GM19193 (cell line): ENCODE results near the gene PMEPA1.

ENCODE experiments used
- POLR2A ChIP-seq: IDR thresholded peaks from 4 replicates; pipeline ENCODE4 v1.6.1; 2011; ENCODE audit not compliant: insufficient read depth, insufficient read length; ENCODE audit errors: extremely low read depth

PMEPA1 gene

DNA sequence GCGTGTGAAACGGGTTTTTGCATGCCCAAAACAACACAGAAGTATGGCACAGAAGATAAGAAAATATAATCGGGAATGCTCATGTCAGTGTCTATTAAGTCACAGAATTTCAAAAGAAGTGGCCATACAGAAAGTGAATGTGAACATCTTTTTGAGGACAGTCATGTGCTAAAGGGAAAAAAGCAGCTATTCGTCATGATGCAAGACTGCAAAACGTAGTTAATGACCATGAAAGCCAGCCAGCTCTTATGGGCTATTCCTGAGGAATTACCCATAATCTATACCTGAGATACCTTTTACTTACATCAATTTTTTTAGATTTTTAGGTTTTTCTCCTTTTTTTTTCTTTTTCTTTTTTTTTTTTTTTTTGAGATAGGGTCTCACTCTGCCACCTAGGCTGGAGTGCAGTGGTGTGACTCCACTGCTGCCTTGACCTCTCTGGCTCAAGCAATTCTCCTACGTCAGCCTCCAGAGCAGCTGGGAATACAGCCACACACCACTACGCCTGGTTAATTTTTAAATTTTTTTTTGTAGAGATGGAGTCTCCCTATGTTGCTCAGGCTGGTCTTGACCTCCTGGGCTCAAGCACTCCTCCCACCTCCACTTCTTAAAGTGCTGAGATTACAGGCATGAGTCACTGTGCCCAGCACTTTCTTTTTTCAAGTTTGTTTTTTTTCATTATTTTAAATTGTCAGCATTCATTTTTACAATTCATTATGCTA lies 71.5 kb downstream of the PMEPA1 start:
- TF ChIP-seq POLR2A, result no peak

GRCh38 chr20:57633945-57634491 lies 75.8 kb downstream of the PMEPA1 start:
- no peak for TF ChIP-seq POLR2A

- TF ChIP-seq POLR2A, result no peak
These were observed 77.5 kb downstream of the PMEPA1 start for GRCh38 chr20:57632286-57632685.

DNA sequence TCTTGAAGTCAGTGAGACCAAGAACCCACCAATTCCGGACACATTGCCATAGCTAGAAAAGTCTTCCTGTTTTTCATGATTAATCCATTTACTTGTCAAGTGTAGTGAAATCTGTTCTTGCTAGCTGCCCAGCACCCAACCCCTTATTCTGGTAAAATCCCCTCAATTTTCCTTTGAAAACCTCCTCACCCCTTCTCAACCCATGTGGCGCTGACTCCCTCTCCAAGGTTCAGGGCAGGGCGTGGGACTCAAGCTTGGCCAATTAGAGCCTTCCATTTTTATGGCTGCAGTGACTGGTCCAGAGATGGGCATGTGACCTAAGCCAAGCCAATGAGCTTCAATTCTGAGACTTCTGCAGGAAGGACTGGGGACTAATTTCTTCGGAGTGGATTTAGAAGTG lies 79.8 kb downstream of the PMEPA1 start:
- no peak for TF ChIP-seq POLR2A

GRCh38 chr20:57628047-57628961 lies 81.5 kb downstream of the PMEPA1 start:
- no peak for TF ChIP-seq POLR2A

DNA sequence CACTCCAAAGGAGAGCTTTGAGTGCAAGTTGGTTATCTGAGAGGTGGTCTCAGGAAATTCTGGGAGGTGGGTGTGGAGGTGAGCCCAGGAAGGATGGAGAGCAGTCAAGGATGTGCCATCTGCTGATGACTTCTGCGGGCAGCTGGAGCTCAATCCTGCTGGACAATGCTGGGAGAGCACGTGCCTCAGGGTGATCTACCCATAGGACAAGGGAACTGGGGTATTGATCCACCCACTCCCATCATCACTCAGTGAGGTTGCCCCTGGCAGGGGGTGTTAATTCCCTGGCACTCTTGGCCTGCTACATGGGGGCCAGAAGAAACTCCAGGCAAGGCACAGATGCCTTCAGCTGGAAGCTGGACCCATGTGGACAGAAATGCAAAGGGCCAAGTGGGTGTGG lies 82.5 kb downstream of the PMEPA1 start:
- no peak for TF ChIP-seq POLR2A

DNA sequence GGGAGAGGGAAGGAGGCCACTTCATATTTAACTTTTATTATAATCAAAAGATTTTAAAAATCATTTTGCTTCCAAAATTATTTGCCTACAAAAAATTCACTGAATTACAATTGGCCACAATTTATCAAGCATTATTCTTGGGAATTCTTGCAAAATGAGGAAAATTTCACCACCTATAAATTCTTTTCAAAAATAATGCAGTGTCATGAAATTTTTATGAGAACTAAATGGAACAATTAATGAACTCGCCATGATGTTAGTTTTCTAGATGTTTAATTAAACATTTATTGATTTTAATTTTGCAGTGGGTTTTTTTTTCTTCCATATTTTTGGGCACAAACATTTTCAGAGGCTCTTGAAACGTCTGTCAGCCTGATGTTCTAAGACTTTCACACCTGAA lies 83.8 kb downstream of the PMEPA1 start:
- TF ChIP-seq POLR2A, result no peak

DNA sequence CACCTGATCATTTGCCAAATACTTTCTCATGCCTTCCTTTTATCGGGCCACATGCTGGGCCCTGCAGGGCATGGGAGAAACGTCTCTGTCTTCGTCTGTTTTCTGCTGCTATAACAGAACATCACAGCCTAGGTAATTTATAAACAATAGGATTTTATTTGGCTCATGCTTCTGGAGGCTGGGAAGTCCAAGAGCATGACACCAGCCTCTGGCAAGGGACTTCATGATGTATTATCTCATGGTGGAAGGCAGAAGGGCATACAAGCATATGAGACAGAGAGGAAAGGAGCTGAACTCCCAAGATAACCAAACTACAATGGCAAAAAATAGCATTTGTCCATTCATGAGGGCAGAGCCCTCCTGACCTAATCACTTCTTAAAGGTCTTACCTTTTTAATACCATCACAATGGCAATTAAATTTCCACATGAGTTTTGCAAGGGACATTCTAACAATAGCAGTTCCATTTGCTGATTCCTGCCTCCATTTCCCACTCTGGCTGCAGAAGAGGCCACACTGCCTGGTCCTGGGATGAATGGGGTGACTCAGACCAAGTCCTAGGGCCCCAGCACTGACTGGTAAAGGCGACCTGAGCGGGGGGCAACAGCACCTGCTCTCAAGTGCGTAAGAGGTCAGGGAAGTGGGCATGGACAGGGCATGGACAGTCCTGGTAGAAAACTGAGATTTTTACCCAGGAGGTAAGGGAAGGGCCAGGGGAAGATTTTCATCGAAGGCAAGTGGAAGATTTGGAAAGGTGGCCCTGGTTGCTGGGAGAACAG lies 84.4 kb downstream of the PMEPA1 start:
- no peak for TF ChIP-seq POLR2A

DNA sequence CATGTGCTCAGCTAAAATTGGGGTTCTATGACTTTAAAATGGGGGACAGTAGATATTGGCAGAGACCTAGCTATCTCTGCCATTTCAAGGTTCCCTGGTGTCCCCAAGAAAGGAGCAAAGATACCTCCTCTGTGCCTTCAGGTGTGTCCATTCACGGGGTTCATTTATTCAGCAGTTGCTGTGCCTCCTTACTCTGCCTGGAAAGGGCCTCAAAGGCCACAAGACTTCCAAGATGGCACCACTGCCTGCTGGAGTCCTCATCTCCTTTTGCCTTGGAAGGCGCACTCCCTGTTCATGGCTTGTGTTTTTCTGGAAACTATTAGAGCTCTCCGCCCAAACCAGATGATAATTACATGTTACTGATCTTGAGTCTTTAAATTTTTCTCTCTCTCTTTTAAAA lies 85.7 kb downstream of the PMEPA1 start:
- no peak for TF ChIP-seq POLR2A

- TF ChIP-seq POLR2A, result no peak
These were observed 87.0 kb downstream of the PMEPA1 start for GRCh38 chr20:57622579-57623381.

GRCh38 chr20:57622201-57622570 lies 87.6 kb downstream of the PMEPA1 start:
- TF ChIP-seq POLR2A, result no peak

GRCh38 chr20:57621421-57622200 lies 88.2 kb downstream of the PMEPA1 start:
- TF ChIP-seq POLR2A, result no peak

- TF ChIP-seq POLR2A, result peak; percentile 6
These were observed 88.8 kb downstream of the PMEPA1 start for GRCh38 chr20:57620999-57621398.
